B cell (primary cell): ENCODE measurements around the gene HES4. TPM values are rescaled to one million over a fixed set of nuclear protein-coding genes. Genes with fewer than 3 reads are reported as not detected.

ENCODE experiments used
- ATAC-seq: fragments of 200-7000 bp; cut with Tn5 transposase; one replicate; pipeline ENCODE4 v1.10.0; 2021; ENCODE audit warnings: low read depth, mild to moderate bottlenecking, moderate number of reproducible peaks, moderate library complexity
- CTCF ChIA-PET: fragments of 350-600 bp; sonication (Branson Sonifier 250); formaldehyde crosslinking; loops from one replicate; lab custom pipeline; 2021; ENCODE audit warnings: antibody characterized with exemption, inconsistent platforms; lab: Charles Lee
- POLR2A ChIA-PET: fragments of 350-600 bp; sonication (Branson Sonifier 250); formaldehyde crosslinking; loops from one replicate; lab custom pipeline; 2021; ENCODE audit warnings: antibody characterized with exemption; lab: Charles Lee
- DNase-seq: peaks from one replicate; pipeline ENCODE4 v3.0.0; 2013
- H2AFZ ChIP-seq: 2 replicates; pipeline ENCODE4 v1.6.1; 2012; ENCODE audit warnings: mild to moderate bottlenecking, low read depth, low read length; ENCODE audit not compliant: insufficient read depth, poor library complexity, severe bottlenecking
- H3K27ac ChIP-seq, 2 donors: 1 replicate in 1 of 2; 2 replicates in 1 of 2; pipeline ENCODE4 v1.5.1; 2012 to 2013; ENCODE audit warnings: low read length in 2 of 2, mild to moderate bottlenecking in 2 of 2, moderate library complexity in 1 of 2
- H3K27me3 ChIP-seq, 4 experiments: fragments of 200-600 bp in 1 of 4; sonication (generic) in 1 of 4; replicated peaks in 1 of 4; 1 replicate in 2 of 4; 2 replicates in 2 of 4; pipeline versions ENCODE4 v1.6.1 to v1.7.0; 2013 to 2016; ENCODE audit warnings: low read length in 3 of 4, mild to moderate bottlenecking in 2 of 4, mixed read lengths in 1 of 4, moderate library complexity in 1 of 4; ENCODE audit not compliant: insufficient read depth in 4 of 4, control insufficient read depth in 3 of 4; ENCODE audit errors: control extremely low read depth in 1 of 4
- H3K36me3 ChIP-seq, 2 experiments: replicated peaks in 1 of 2; 1 replicate in 1 of 2; 2 replicates in 1 of 2; pipeline versions ENCODE4 v1.6.1 to v1.7.1; 2013; ENCODE audit warnings: low read length in 1 of 2; ENCODE audit not compliant: insufficient read depth in 2 of 2, control insufficient read depth in 1 of 2; ENCODE audit errors: control extremely low read depth in 1 of 2, extremely low read depth in 1 of 2
- H3K4me1 ChIP-seq, 2 donors: fragments of 200-600 bp in 1 of 2; sonication (generic) in 1 of 2; 1 replicate in 1 of 2; 2 replicates in 1 of 2; pipeline versions ENCODE4 v1.5.1 to v1.6.1; 2013 to 2017; ENCODE audit warnings: low read length in 2 of 2; ENCODE audit not compliant: control insufficient read depth in 2 of 2, insufficient read depth in 2 of 2
- H3K4me2 ChIP-seq: replicated peaks from 2 replicates; pipeline ENCODE3; 2012; ENCODE audit warnings: mild to moderate bottlenecking, low read depth, low read length; ENCODE audit not compliant: poor library complexity, severe bottlenecking
- H3K4me3 ChIP-seq, 5 experiments: fragments of 200-600 bp in 1 of 5; sonication (generic) in 1 of 5; 1 replicate in 3 of 5; 2 replicates in 2 of 5; pipeline versions ENCODE4 v1.5.1 to v1.7.0; 2011 to 2016; ENCODE audit warnings: low read length in 4 of 5, mild to moderate bottlenecking in 4 of 5, low read depth in 2 of 5, control low read depth in 1 of 5, moderate library complexity in 1 of 5; ENCODE audit not compliant: insufficient read depth in 1 of 5; ENCODE audit errors: control extremely low read depth in 1 of 5, extremely low read depth in 1 of 5
- H3K79me2 ChIP-seq: fragments of 200-600 bp; sonication (generic); one replicate; pipeline ENCODE4 v1.6.0; 2016; ENCODE audit warnings: low read length; ENCODE audit not compliant: control insufficient read depth, insufficient read depth
- H3K9ac ChIP-seq: fragments of 200-600 bp; sonication (generic); 2 replicates; pipeline ENCODE4 v1.6.1; 2017; ENCODE audit warnings: mild to moderate bottlenecking, low read length, moderate library complexity
- H3K9me3 ChIP-seq, 3 donors: one replicate each; pipeline versions ENCODE4 v1.6.1 to v1.7.1; 2013; ENCODE audit warnings: low read length in 2 of 3; ENCODE audit not compliant: control insufficient read depth in 2 of 3, insufficient read depth in 1 of 3; ENCODE audit errors: control extremely low read depth in 1 of 3
- H4K20me1 ChIP-seq: 2 replicates; pipeline ENCODE4 v1.6.0; 2012; ENCODE audit warnings: mild to moderate bottlenecking, low read length; ENCODE audit not compliant: insufficient read depth, control insufficient read depth, poor library complexity, severe bottlenecking
- H3K27ac Mint-ChIP-seq: one replicate; pipeline ENCODE4 v1.8.0; 2021; ENCODE audit warnings: mixed read lengths
- H3K27me3 Mint-ChIP-seq: one replicate; pipeline ENCODE4 v1.8.0; 2021; ENCODE audit warnings: mixed read lengths
- H3K4me1 Mint-ChIP-seq: one replicate; pipeline ENCODE4 v1.8.0; 2021; ENCODE audit warnings: mixed read lengths
- H3K4me3 Mint-ChIP-seq: one replicate; pipeline ENCODE4 v1.8.0; 2021; ENCODE audit warnings: mixed read lengths
- H3K9me3 Mint-ChIP-seq: one replicate; pipeline ENCODE4 v1.8.0; 2022; ENCODE audit warnings: mixed read lengths; ENCODE audit not compliant: insufficient read depth
- CTCF ChIP-seq: fragments of 200-600 bp; IDR thresholded peaks from one replicate; pipeline ENCODE4 v1.8.0; 2022; ENCODE audit warnings: antibody characterized with exemption, mild to moderate bottlenecking
- EZH2 ChIP-seq: IDR thresholded peaks from 2 replicates; pipeline ENCODE4 v1.6.1; 2012; ENCODE audit warnings: borderline replicate concordance, low read depth, mild to moderate bottlenecking, moderate library complexity, low read length; ENCODE audit not compliant: insufficient read depth, poor library complexity, severe bottlenecking
- WGBS: methylation state at CpG from one replicate; pipeline ENCODE4 v1.1.5; 2013; ENCODE audit warnings: missing lambda C conversion rate; ENCODE audit not compliant: insufficient coverage; 5-methylcytosine and 5-hydroxymethylcytosine counted together
- intact Hi-C: fragments of 100-400 bp; cut with micrococcal nuclease; formaldehyde crosslinking; loops from one replicate; pipeline ENCODE4 v1.10.0; 2022
- polyA plus RNA-seq: library from polyadenylated mRNA; depleted of rRNA; stranded (reverse); fragments of >200 nt; gene quantifications from 2 replicates; pipeline ENCODE4 v1.2.3, GENCODE V29; 2012
- total RNA-seq, 2 donors: library from RNA; stranded (reverse); fragments of 120-200 nt in 1 of 2; gene quantifications; 1 replicate in 1 of 2; 2 replicates in 1 of 2; pipeline versions ENCODE4 v1.2.3 to v1.2.4, GENCODE V29; 2013 to 2022

The HES4 gene
- total and polyA plus RNA-seq, 2 donors (not counting 1 experiment from before 2014, with no cell fraction given): 3.2 to 4.5 TPM

GRCh38 chr1:1027791-1028190 lies 27.9 kb upstream of the HES4 start:
- no peak for ATAC-seq
- Histone ChIP-seq H4K20me1 (no peaks in the 10 kb centered on the region), H3K4me2 (no peak overlapping the region), H3K4me3 (no peak overlapping the region), H3K36me3 (peaks cover 0 to 2% of the 10 kb centered on the region in 2 experiments), H3K9me3 (no peaks in the 10 kb centered on the region), H3K27ac (no peak overlapping the region), H3K79me2 (no peaks in the 10 kb centered on the region), H3K9ac (no peak overlapping the region), H3K4me1 (peaks cover 20 to 21% of the 10 kb centered on the region in 2 donors), H2AFZ (no peak overlapping the region), H3K27me3 (peaks cover 0 to 18% (median 2%) of the 10 kb centered on the region in 4 experiments)
- H3K27ac Mint-ChIP-seq: no peak overlapping the region
- DNase-seq: no peak
- intact Hi-C loops: no loop called here
- POLR2A ChIA-PET: interaction anchor here (1.6 kb wide), 1 partner anchor 36 kb away, joined by 3 read pairs; no protein-coding TSS in a partner anchor
- TF ChIP-seq CTCF (no peak), EZH2 (no peak)
- no peaks in the 10 kb centered on the region for H3K27me3 Mint-ChIP-seq
- no peak overlapping the region for H3K4me3 Mint-ChIP-seq
- WGBS: 87% methylated on average over 12 of the region's 17 CpGs
- peaks cover 12% of the 10 kb centered on the region for H3K4me1 Mint-ChIP-seq
- H3K9me3 Mint-ChIP-seq: no peaks in the 10 kb centered on the region
- CTCF ChIA-PET: no interaction called here

- no peaks in the 10 kb centered on the region for H3K9me3 Mint-ChIP-seq
- no peak for ATAC-seq
- ChIA-PET CTCF (interaction anchor here (1.3 kb wide), 1 partner anchor 13 kb away, joined by 3 read pairs; no protein-coding TSS in a partner anchor), POLR2A (interaction anchor here (1.6 kb wide), 1 partner anchor 37 kb away, joined by 3 read pairs; no protein-coding TSS in a partner anchor)
- 49% methylated on average over 18 of the region's 21 CpGs for WGBS
- Histone ChIP-seq H2AFZ (no peak overlapping the region), H3K9me3 (no peaks in the 10 kb centered on the region), H3K79me2 (no peaks in the 10 kb centered on the region), H4K20me1 (no peaks in the 10 kb centered on the region), H3K27me3 (peaks cover 0 to 17% (median 4%) of the 10 kb centered on the region in 4 experiments), H3K4me1 (peaks cover 11 to 14% of the 10 kb centered on the region in 2 donors), H3K9ac (no peak overlapping the region), H3K4me3 (no peak overlapping the region), H3K27ac (no peak overlapping the region), H3K4me2 (no peak overlapping the region), H3K36me3 (peaks cover 0 to 2% of the 10 kb centered on the region in 2 experiments)
- no peak for DNase-seq
- intact Hi-C loops: no loop called here
- H3K27me3 Mint-ChIP-seq: no peaks in the 10 kb centered on the region
- H3K4me1 Mint-ChIP-seq: peaks cover 3% of the 10 kb centered on the region
- no peak overlapping the region for H3K27ac Mint-ChIP-seq
- TF ChIP-seq CTCF: no peak
- no peak for TF ChIP-seq EZH2
- H3K4me3 Mint-ChIP-seq: no peak overlapping the region
These were observed 26.9 kb upstream of the HES4 start for GRCh38 chr1:1026599-1027413.
